Stimulated activated naive CD8-positive, alpha-beta T cell treated with anti-CD3 and anti-CD28 coated beads, Interleukin-15, amount 100 ng/mL, for 72 hours (primary cell): ENCODE results near the gene CPSF3.

Source experiments
- ATAC-seq: fragments of 150-1000 bp; cut with Tn5 transposase; 2 replicates; pipeline ENCODE4 v1.10.0; 2021; ENCODE audit warnings: mild to moderate bottlenecking, moderate library complexity
- DNase-seq, 2 donors: peaks; one replicate each; pipeline ENCODE4 v3.0.0; 2021 to 2022
- H3K27ac Mint-ChIP-seq, 2 donors: one replicate each; pipeline ENCODE4 v1.8.0; 2022; ENCODE audit warnings: mild to moderate bottlenecking in 2 of 2, mixed read lengths in 2 of 2, moderate library complexity in 2 of 2
- H3K27me3 Mint-ChIP-seq: one replicate; pipeline ENCODE4 v1.8.0; 2022; ENCODE audit warnings: mixed read lengths
- H3K4me1 Mint-ChIP-seq: one replicate; pipeline ENCODE4 v1.8.0; 2022; ENCODE audit warnings: mild to moderate bottlenecking, mixed read lengths
- H3K4me3 Mint-ChIP-seq, 2 donors: one replicate each; pipeline ENCODE4 v1.8.0; 2022; ENCODE audit warnings: mild to moderate bottlenecking in 2 of 2, mixed read lengths in 2 of 2, moderate library complexity in 1 of 2
- H3K9me3 Mint-ChIP-seq, 2 donors: one replicate each; pipeline ENCODE4 v1.8.0; 2022; ENCODE audit warnings: mixed read lengths in 2 of 2

CPSF3 gene

DNA sequence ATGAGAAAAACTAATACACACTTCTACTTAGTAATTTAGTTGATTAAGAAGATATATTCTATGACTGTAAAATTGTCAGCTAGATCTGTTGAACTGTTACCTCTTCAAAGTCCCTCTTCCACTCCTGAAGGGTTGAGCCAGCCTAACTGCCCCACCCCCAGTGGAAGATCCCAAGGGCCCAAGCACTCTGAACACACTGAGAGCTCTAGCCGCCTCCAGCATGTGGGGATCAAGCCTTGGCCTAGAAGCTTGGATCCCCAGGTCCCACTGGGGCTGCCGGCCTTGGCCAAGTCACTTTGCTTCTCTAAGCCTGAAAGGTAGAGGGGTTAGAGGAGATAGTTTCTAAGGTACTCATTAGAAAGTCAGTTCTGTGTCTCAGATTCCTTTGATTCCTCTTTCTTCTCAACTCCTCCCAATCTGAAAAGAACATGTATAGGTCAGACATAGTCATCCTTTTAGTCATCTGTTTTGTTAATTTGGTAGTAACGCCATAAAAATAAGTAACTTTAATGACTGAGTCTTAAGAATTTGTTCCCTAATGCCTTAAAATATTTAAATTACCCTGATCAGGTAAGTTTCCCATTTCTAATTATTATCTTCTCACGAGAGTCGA, 5.6 kb downstream of the CPSF3 start:
- H3K27me3 Mint-ChIP-seq, result no peaks in the 10 kb centered on the region
- H3K4me1 Mint-ChIP-seq, result peaks cover 15% of the 10 kb centered on the region
- no peak overlapping the region for H3K27ac Mint-ChIP-seq
- DNase-seq (no peak), ATAC-seq (no peak)
- H3K9me3 Mint-ChIP-seq, result no peaks in the 10 kb centered on the region
- no peak overlapping the region for H3K4me3 Mint-ChIP-seq

DNA sequence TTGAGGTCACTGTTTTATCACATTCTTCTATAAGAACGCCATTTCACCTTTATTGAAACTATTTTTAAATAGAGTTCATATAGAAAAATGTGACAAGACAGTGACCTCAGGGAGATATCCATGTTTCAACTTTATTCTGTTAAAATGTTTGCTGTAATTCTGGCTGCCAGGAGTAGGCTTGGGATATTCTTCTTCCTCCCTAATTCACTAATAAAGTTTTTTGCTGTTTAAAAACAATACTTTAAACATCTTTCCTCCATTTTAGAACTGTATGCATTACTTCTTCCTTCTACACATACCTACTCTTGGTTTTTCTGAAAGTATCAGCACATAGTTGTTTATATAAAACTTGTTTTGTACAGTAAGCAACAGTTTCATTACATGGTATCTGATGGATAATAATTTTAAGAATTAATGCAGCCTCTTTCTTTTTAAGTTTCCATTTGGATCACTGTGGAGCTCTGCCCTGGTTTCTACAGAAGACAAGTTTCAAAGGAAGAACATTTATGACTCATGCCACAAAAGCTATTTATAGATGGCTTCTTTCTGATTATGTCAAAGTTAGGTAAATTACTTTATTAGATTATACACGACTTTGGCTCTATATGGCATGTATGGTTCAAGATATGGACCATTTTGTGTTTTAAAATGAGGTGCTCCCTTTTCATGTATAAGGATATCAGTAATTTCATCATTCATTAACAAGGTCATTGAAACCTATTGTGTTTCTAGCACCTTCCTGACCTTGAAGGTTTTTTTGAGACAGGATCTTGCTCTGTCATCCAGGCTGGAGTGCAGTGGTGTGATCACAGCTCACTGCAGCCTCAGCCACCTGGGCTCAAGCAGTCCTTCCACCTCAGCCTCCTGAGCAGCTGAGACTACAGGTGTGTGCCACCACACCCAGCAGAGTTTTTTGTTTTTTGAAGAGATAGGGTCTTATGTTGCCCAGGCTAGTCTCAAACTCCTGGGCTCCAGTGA, 7.2 kb downstream of the CPSF3 start:
- Mint-ChIP-seq H3K9me3 (no peaks in the 10 kb centered on the region), H3K27ac (no peak overlapping the region), H3K27me3 (no peaks in the 10 kb centered on the region), H3K4me3 (no peak overlapping the region), H3K4me1 (peaks cover 15% of the 10 kb centered on the region)
- DNase-seq (no peak), ATAC-seq (no peak)

DNA sequence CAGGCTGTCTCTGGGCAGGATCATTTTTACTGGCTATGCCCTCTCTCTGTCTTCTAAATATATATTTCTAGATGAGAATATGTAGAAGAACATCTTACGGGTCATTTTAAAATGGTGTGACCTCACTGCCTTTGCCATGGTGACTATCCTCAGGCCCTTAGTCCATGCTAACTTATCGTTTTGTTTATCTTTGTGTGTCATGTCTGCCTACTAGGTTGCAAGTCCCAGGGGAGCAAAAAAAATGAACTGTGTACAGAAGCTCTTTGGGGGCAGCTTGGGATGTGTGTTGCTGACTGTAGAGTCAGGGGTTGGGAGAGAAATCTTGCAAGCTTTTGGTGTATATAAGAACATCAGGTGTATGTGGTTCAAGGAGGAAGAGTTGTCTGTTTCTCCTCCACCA, 11.0 kb downstream of the CPSF3 start:
- ATAC-seq, result no peak
- Mint-ChIP-seq H3K27ac (no peak overlapping the region), H3K27me3 (no peaks in the 10 kb centered on the region), H3K4me3 (no peak overlapping the region), H3K4me1 (peaks cover 15% of the 10 kb centered on the region), H3K9me3 (no peaks in the 10 kb centered on the region)
- DNase-seq, result no peak

DNA sequence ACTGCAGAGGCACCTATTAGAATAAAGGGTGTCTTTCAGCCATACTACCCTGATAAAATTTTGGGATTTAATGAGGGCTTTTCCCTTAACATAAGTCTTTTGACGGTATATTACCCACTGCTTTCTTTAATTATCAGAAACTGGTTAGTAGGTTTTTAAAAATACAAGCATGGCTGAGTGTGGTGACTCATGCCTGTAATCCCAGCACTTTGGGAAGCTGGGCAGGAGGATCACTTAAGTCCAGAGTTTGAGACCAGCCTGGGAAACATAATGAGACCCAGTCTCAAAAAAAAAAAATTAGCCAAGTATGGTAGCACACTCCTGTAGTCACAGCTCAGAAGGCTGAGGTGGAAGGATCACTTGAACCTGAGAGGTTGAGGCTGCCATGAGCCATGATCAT, 16.1 kb downstream of the CPSF3 start:
- Mint-ChIP-seq H3K27me3 (no peaks in the 10 kb centered on the region), H3K4me3 (no peak overlapping the region), H3K9me3 (no peaks in the 10 kb centered on the region), H3K27ac (no peak overlapping the region), H3K4me1 (no peaks in the 10 kb centered on the region)
- ATAC-seq, result no peak
- DNase-seq, result no peak

DNA sequence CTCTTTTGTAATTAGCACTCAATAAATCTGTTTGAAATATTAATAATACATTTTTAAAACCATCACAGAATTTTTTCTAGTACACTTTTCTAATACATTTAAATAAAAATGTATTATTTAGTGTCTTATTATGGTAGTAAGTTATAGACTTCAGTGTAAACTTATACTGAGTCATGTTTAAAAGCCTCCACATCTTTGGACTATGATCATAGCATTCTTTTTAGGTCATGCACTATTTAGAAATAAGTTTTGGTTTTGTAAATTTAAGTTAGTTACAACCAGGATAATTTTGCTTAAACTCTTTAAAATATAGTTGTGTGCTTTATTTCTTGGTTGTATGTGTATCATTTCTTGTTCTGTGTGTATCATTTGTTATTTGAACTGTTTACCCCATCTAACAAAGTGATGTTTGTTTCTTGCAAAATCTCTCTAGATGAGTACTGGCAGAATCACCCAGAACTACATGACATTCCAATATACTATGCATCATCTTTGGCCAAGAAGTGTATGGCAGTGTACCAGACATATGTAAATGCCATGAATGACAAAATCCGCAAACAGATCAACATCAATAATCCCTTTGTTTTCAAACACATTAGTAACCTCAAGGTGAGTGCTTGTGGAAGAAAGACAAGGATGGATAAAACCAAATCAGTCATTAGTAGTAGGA, 16.7 kb downstream of the CPSF3 start:
- ATAC-seq, result no peak

DNA sequence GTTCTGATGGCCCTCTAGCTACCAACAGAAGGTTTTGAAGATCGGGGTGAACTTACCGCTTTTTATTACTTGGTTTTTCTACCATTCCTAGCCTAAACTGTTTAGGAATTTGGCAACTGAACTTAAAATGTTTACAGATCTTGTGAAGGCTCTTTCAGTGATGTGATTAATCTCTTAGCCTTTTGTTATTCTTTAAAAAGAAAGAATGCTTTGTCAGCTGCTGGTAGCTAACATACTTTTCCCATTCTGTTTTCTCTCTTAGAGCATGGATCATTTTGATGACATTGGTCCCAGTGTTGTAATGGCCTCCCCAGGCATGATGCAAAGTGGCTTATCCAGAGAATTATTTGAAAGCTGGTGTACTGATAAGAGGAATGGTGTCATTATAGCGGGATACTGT, 18.1 kb downstream of the CPSF3 start:
- no peak overlapping the region for H3K27ac Mint-ChIP-seq
- H3K4me3 Mint-ChIP-seq, result no peak overlapping the region
- no peaks in the 10 kb centered on the region for H3K27me3 Mint-ChIP-seq
- no peak for DNase-seq
- no peak for ATAC-seq
- H3K9me3 Mint-ChIP-seq, result no peaks in the 10 kb centered on the region
- no peaks in the 10 kb centered on the region for H3K4me1 Mint-ChIP-seq

More for the DNA sequence above, 16.7 kb downstream of the CPSF3 start:
- Mint-ChIP-seq H3K9me3 (no peaks in the 10 kb centered on the region), H3K27me3 (no peaks in the 10 kb centered on the region), H3K4me3 (no peak overlapping the region), H3K27ac (no peak overlapping the region), H3K4me1 (no peaks in the 10 kb centered on the region)
- no peak for DNase-seq

DNA sequence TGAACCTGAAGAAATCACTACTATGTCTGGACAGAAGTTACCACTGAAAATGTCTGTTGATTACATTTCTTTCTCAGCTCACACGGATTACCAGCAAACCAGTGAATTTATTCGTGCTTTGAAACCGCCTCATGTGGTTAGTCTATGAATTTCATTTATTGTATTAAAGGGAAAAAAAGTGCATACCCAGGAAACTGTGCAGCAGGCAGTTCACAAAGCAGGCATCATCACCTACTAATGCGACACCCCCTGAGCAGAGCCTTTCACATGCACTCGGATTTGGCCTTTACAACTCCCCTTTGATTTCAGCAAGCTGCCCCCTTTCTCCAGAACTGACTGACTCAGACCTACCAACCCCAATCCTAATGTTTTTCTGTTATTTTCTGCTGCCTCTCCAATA, 20.1 kb downstream of the CPSF3 start:
- no peaks in the 10 kb centered on the region for H3K4me1 Mint-ChIP-seq
- no peak for ATAC-seq
- DNase-seq, result no peak
- no peaks in the 10 kb centered on the region for H3K27me3 Mint-ChIP-seq
- H3K27ac Mint-ChIP-seq, result no peak overlapping the region
- H3K4me3 Mint-ChIP-seq, result no peak overlapping the region
- H3K9me3 Mint-ChIP-seq, result no peaks in the 10 kb centered on the region

DNA sequence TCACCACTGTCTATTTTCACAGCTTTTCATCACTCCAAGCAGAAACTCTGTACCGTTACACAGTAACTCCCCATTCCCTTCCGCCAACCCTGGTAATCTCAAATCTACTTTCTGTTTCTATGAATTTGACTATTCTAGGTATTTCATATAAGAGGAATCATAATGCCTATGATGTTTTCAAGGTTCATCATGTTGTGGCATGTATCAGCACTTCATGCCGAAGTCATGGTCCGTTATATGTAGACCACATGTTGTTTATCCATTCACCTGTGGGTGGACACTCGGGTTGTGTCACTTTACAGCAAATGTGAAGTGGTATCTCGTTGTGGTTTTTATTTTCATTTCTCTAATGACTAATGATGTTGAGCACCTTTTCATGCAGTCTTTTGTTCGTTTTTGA, 21.6 kb downstream of the CPSF3 start:
- no peaks in the 10 kb centered on the region for H3K9me3 Mint-ChIP-seq
- H3K27ac Mint-ChIP-seq, result no peak overlapping the region

DNA sequence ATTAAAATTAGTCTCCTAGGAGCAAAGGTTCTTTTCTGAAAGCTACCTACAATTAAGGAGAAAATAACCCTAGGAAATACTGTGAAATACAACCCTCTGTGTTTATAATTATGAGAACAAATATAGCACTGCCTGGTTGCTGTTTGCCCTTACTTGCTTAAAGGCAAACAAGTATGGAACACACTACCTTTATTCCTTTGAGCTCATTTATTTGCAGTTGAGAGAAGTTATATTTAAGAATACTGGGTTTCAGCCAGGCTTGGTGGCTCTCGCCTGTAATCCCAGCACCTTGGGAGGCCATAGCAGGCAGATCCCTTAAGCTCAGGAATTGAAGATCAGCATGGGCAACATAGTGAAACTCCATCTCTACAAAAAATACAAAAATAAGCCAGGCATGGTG, 27.8 kb downstream of the CPSF3 start:
- no peak overlapping the region for H3K4me3 Mint-ChIP-seq

More for the DNA sequence above, 21.6 kb downstream of the CPSF3 start:
- ATAC-seq, result peak; percentile 62
- DNase-seq, result no peak
- H3K27me3 Mint-ChIP-seq, result no peaks in the 10 kb centered on the region
- no peak overlapping the region for H3K4me3 Mint-ChIP-seq
- no peaks in the 10 kb centered on the region for H3K4me1 Mint-ChIP-seq

DNA sequence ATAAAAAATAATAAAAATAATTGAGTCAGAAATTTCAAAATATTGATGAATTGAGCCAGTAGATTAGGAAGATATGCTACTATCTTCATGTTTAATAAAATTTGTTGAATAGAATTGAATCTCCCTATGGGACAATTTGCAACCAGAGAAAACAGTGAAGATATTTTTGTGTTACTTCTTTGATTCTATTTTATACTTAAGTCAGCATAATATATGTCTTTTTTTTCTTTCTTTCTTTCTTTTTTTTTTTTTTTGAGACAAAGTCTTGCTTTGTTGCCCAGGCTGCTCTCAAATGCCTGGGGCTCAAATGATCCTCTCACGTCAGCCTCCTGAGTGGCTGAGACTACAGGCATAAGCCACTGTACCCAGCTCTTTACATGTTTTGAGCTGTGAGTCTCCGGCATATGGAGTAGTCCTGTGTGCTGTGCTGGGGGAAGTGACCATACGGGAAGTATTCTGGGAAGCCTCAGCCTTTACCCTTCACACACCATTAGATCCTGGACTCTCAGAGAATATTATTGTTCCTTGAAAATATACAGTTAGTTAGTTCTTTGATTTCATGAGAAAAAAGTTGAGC, 37.1 kb downstream of the CPSF3 start:
- DNase-seq (no peak), ATAC-seq (no peak)
- H3K27ac Mint-ChIP-seq, result peak overlapping the region in 1 of 2 donors; percentile 13
- no peaks in the 10 kb centered on the region for H3K9me3 Mint-ChIP-seq
- H3K4me1 Mint-ChIP-seq, result peaks cover 6% of the 10 kb centered on the region
- no peak overlapping the region for H3K4me3 Mint-ChIP-seq
- H3K27me3 Mint-ChIP-seq, result no peaks in the 10 kb centered on the region

More for the DNA sequence above, 27.8 kb downstream of the CPSF3 start:
- H3K4me1 Mint-ChIP-seq, result no peaks in the 10 kb centered on the region
- ATAC-seq, result no peak
- DNase-seq, result no peak
- no peaks in the 10 kb centered on the region for H3K9me3 Mint-ChIP-seq
- H3K27ac Mint-ChIP-seq, result no peak overlapping the region
- H3K27me3 Mint-ChIP-seq, result no peaks in the 10 kb centered on the region

DNA sequence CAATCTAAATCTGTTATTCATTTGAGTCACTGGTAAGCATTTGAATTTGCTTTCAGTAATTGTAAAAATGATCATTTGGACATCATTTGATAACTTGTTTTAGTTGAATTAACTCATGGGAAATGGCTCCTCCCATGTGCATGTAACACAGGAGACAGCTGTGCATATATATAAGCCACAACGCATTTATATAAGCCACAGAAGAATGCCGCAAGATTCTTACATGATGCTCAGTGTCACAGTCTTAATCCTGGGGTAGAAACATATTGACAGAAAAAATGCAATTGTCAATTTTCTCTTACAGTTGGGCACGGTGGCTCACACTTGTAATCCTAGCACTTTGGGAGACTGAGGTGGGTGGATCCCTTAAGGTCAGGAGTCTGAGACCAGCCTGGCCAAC, 37.6 kb downstream of the CPSF3 start:
- Mint-ChIP-seq H3K27ac (no peak overlapping the region), H3K9me3 (no peaks in the 10 kb centered on the region), H3K27me3 (no peaks in the 10 kb centered on the region), H3K4me1 (peaks cover 6% of the 10 kb centered on the region), H3K4me3 (no peak overlapping the region)
- no peak for DNase-seq
- ATAC-seq, result no peak

DNA sequence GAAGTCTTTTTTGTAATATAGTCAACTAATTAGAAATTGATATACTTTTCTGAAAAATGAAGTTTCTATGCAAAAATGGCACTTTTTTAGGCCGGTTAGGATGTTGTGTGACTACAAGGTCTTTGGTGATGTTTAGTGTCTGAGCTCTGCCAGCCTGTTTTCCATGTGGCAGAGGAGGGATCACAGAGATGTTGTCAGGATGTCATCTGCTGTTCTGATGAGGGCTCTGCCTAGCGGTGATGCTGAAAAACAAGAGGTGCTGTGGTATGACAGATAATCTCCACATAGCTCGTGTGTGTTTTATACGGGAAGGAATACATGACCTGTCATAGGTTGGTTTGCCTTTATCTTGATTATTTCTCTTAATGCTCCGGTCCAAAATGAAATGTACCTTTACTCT, 38.9 kb downstream of the CPSF3 start:
- Mint-ChIP-seq H3K9me3 (no peaks in the 10 kb centered on the region), H3K27me3 (no peaks in the 10 kb centered on the region), H3K4me1 (peaks cover 6% of the 10 kb centered on the region), H3K27ac (peak overlapping the region in 1 of 2 donors; percentile 67), H3K4me3 (no peak overlapping the region)
- DNase-seq, result no peak
- no peak for ATAC-seq

DNA sequence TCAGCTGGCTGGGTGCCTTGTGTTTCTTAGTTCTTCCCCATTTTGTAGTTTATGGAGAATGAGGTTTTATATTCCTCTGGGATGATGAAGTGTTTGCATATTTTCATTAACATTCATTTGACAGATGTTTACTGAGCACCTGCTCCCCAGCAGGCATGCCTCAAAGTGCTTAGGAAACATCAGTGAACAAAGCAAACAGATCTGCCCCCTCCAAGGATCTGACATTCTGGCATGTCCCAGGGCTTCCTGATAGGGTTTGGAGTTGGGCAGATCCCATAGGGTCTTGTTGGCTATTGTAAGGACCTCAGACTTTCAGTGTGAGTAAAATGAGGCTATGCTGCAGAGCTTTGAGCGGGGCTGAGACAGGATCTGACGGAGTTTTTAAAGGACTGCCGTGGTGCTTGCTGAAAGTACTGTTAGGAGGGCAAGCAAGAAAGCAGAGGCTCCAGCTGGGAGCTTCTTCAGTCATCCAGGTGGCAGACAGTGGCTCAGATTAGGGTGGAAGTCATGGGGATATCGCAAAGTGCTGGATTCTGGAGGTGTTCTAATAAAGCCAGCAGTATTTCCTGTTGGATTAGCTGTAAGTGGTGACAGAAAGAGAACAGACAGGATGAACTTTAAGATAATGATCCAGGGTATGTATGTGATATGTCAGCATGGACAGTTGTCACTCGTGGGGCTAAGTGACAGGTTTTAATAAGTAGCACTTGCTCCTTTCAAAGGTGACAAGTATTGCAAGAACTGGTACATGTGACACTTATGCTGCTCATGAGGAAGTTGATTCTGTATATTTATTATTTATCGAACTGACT, 39.6 kb downstream of the CPSF3 start:
- no peak overlapping the region for H3K4me3 Mint-ChIP-seq
- DNase-seq, result no peak
- no peak for ATAC-seq
- no peaks in the 10 kb centered on the region for H3K27me3 Mint-ChIP-seq
- no peaks in the 10 kb centered on the region for H3K9me3 Mint-ChIP-seq
- peaks cover 6% of the 10 kb centered on the region for H3K4me1 Mint-ChIP-seq
- peak overlapping the region in 1 of 2 donors; percentile 46 for H3K27ac Mint-ChIP-seq

DNA sequence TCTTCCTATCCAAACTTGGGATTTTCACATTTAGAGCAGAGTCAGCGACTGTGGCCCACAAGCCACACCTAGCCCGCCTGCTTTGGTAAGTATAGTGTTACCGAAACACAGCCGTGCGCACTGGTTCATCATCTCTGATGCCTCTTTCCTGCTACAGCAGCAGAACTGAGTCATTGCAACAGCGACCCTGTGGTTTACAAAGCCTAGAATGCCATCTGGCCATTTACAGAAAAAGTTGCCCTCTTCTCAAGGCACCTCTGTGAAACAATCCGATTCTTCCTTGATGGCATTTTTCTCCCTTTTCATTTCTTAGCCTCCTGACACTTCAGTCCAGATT, 40.2 kb downstream of the CPSF3 start:
- Mint-ChIP-seq H3K27me3 (no peaks in the 10 kb centered on the region), H3K4me1 (peaks cover 6% of the 10 kb centered on the region), H3K27ac (no peak overlapping the region), H3K4me3 (no peak overlapping the region), H3K9me3 (no peaks in the 10 kb centered on the region)
- ATAC-seq (peak; percentile 58), DNase-seq (no peak)

DNA sequence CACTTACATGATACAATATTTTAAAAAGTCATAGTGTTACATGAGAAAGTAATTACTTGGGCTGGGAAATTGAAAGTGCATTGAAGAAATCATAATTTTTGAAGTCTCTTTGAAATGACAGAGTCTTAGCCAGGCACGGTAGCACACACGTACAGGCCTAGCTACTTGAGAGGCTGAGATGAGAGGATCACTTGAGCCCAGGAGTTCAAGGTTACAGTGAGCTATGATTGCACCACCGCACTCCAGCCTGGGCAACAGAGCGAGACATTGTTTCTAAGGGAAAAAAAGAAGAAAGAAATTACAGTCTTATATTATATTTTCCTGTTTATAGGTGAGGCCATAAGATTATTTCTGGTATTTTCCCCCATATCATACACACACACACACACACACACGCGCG, 41.7 kb downstream of the CPSF3 start:
- ATAC-seq (no peak), DNase-seq (no peak)
- H3K9me3 Mint-ChIP-seq, result no peaks in the 10 kb centered on the region
- H3K27me3 Mint-ChIP-seq, result no peaks in the 10 kb centered on the region
- H3K4me3 Mint-ChIP-seq, result no peak overlapping the region
- peaks cover 6% of the 10 kb centered on the region for H3K4me1 Mint-ChIP-seq
- H3K27ac Mint-ChIP-seq, result no peak overlapping the region
